Sciatic nerve (tissue), 2 donors: Measurements from ENCODE around the gene TUT1. TPM values are rescaled to one million over a fixed set of nuclear protein-coding genes. Genes with fewer than 3 reads are reported as not detected.
A peak's percentile ranks its signal among the peaks of the same experiment; 100 is the strongest.
"Not testable (repeated sequence)": the region's sequence is repeated elsewhere in the genome, so short reads cannot be mapped to it uniquely, and the experiment has no call there.

ENCODE experiments used
- ATAC-seq: fragments of 200-7000 bp; cut with Tn5 transposase; one replicate; pipeline ENCODE4 v1.9.1; 2020; ENCODE audit warnings: mild to moderate bottlenecking, moderate library complexity
- DNase-seq: peaks from one replicate; pipeline ENCODE4 v3.0.0-alpha.2; 2020; ENCODE audit warnings: low spot score
- intact Hi-C: fragments of 100-400 bp; cut with DNase I; formaldehyde crosslinking; loops from one replicate; pipeline ENCODE4 v1.14.2; 2022
- total RNA-seq: library from RNA; stranded (reverse); fragmentation: NEBNext Ultra II Directional; extraction: Animal tissue kit (Norgen Biotek cat#: 25700); gene quantifications from one replicate; pipeline ENCODE4 v1.2.1, GENCODE V29; 2021
- donor health status: DM: no; HTN: no; CAD: no.
- donor health status: DM: no; HTN: no; CAD: no.

The TUT1 gene
- 20.7 TPM for total RNA-seq

GRCh38 chr11:62591448-62592145, at the start of gene TUT1:
Gene TUT1, minus strand, starts transcription at chr11:62591523. Its CDS starts 38 bp downstream, at chr11:62591485.
- ATAC-seq, result peak; percentile 97
- intact Hi-C loops, result no loop called here
- peak; percentile 97 for DNase-seq

- DNase-seq, result no peak
- ATAC-seq, result no peak
- intact Hi-C loops, result no loop called here
Observed at GRCh38 chr11:62632492-62632891, 41.2 kb upstream of the TUT1 start.

GRCh38 chr11:62627713-62628112, 36.4 kb upstream of the TUT1 start:
- DNase-seq (no peak), ATAC-seq (no peak)
- intact Hi-C loops, result no loop called here

- intact Hi-C loops, result no loop called here
- ATAC-seq (no peak), DNase-seq (no peak)
Observed at GRCh38 chr11:62622476-62623089, 31.3 kb upstream of the TUT1 start.

GRCh38 chr11:62621567-62622470, 30.5 kb upstream of the TUT1 start, which contains the start of gene B3GAT3:
Gene B3GAT3, minus strand, starts transcription at chr11:62621986. Its CDS starts 39 bp downstream, at chr11:62621947.
- intact Hi-C loops, result no loop called here

GRCh38 chr11:62621027-62621566, 29.8 kb upstream of the TUT1 start:
- intact Hi-C loops, result no loop called here
- ATAC-seq (no peak), DNase-seq (no peak)

More at GRCh38 chr11:62621567-62622470, 30.5 kb upstream of the TUT1 start, which contains the start of gene B3GAT3:
- ATAC-seq (peak; percentile 99), DNase-seq (peak; percentile 98)

GRCh38 chr11:62616957-62617356, 25.6 kb upstream of the TUT1 start:
- intact Hi-C loops, ATAC-seq, DNase-seq: not testable (repeated sequence)

- intact Hi-C loops, result no loop called here
- DNase-seq (no peak), ATAC-seq (no peak)
Observed at GRCh38 chr11:62615521-62615920, 24.2 kb upstream of the TUT1 start.

- DNase-seq, result no peak
- ATAC-seq, result no peak
- intact Hi-C loops, result no loop called here
Observed at GRCh38 chr11:62614275-62614674, 23.0 kb upstream of the TUT1 start.

GRCh38 chr11:62613291-62613778, 22.0 kb upstream of the TUT1 start:
- DNase-seq, result no peak
- intact Hi-C loops, result no loop called here
- peak; percentile 24 for ATAC-seq

- ATAC-seq (peak; percentile 90), DNase-seq (peak; percentile 96)
- intact Hi-C loops, result no loop called here
Observed at GRCh38 chr11:62612366-62613290, 21.3 kb upstream of the TUT1 start, which contains the start of the genes EML3 and ROM1. Gene EML3, minus strand, starts transcription at chr11:62612775. Its CDS starts 318 bp downstream, at chr11:62612457. Gene ROM1, plus strand, starts transcription at chr11:62613257. Its CDS starts 25 bp downstream, at chr11:62613282.

- ATAC-seq (peak; percentile 19), DNase-seq (peak; percentile 72)
- intact Hi-C loops, result no loop called here
Observed at GRCh38 chr11:62611705-62612365, 20.5 kb upstream of the TUT1 start.

GRCh38 chr11:62610814-62611704, 19.7 kb upstream of the TUT1 start:
- ATAC-seq (no peak), DNase-seq (no peak)
- intact Hi-C loops, result no loop called here

- DNase-seq, result no peak
- no peak for ATAC-seq
- intact Hi-C loops, result no loop called here
Observed at GRCh38 chr11:62610403-62610802, 19.1 kb upstream of the TUT1 start.

- intact Hi-C loops, result no loop called here
- ATAC-seq, result no peak
- no peak for DNase-seq
Observed at GRCh38 chr11:62608776-62609175, 17.5 kb upstream of the TUT1 start.

- DNase-seq (no peak), ATAC-seq (no peak)
- intact Hi-C loops, result no loop called here
Observed at GRCh38 chr11:62607714-62608113, 16.4 kb upstream of the TUT1 start.
